Measurements from ENCODE around the gene SEC11A.
"Not testable (repeated sequence)": the region's sequence is repeated elsewhere in the genome, so short reads cannot be mapped to it uniquely, and the experiment has no call there.

SEC11A gene

GRCh38 chr15:84716036-84716732 is at the start of gene SEC11A:
TSS of gene SEC11A (minus strand) at chr15:84716139. CDS start at chr15:84716075, 64 bp downstream.
- DNase-seq, result peak; percentile 93

DNA sequence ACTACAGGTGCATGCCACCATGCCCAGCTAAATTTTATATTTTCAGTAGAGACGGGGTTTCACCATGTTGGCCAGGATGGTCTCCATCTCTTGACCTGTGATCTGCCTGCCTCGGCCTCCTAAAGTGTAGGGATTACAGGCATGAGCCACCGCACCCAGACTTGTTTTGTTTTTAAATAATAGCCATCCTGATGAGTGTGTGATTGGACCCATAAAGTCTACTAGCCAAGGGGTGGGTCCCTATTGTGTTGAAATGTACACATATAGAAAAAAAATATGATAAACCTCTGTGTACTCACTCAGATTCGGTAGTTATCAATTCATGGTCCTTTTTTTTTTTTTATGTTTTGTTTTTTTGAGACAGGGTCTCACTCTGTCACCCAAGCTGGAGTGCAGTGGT is 49.7 kb upstream of the SEC11A start:
- no peak for DNase-seq

- no peak for DNase-seq
Observed at GRCh38 chr15:84764989-84765388, 49.0 kb upstream of the SEC11A start.

- DNase-seq, result no peak
Observed at GRCh38 chr15:84764585-84764984, 48.6 kb upstream of the SEC11A start.

GRCh38 chr15:84762840-84763572 is 47.1 kb upstream of the SEC11A start:
- DNase-seq, result no peak

- DNase-seq, result no peak
Observed at GRCh38 chr15:84761607-84762131, 45.7 kb upstream of the SEC11A start.

- DNase-seq, result no peak
Observed at GRCh38 chr15:84760219-84760618, 44.3 kb upstream of the SEC11A start.

GRCh38 chr15:84759018-84759417 is 43.1 kb upstream of the SEC11A start:
- DNase-seq, result no peak

DNA sequence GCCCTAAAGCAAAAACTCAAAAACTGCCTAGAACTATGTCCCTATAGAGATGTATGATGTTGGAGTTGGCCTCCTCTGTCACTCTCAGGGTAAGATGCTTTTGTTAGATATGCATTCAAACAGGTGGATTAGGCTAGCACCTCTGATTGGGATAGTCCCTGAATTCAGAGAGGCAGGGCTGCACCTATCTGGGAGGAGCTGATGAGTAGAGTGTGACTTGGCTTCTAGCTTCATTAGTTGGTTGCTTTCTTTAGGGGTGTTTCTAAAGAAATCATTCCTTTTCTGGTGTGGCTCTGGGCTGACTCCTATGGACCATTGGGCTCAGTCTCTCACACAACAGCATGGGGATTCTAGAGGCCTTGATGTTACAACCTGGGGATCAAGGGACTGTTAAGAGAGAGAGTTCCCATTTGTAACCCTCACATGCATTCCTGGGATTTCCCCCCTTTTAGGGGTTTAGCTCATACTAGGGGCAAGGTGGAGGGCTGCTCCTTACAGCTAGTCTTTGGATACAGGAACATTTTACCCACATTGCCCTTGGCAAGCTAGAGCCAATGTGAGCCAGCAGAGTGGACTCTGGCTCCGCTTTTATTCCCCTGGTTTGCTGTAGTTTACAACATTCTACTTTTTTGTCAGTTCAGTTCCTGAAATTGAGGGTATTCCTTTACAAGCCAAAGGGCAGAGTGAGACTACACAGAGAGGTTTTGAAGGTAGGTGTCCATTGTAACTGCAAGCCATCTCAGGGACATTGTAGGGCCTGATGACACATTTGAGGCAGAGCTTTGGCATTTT is 40.0 kb upstream of the SEC11A start:
- no peak for DNase-seq

DNA sequence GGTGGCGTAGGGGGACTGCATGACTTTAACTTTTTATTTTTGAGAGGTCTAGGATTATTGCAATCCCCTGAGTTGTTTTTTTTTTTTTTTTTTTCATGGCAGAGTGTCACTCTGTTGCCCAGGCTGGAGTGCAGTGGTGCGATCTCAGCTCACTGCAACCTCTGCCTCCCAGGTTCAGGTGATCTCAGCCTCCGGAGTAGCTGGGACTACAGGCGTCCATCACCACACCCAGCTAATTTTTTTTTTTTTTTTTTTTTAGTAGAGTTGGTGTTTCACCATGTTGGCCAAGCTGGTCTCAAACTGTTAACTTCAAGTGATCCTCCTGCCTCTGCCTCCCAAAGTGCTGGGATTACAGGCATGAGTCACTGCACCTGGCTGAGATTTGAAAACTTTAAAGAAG is 39.0 kb upstream of the SEC11A start:
- not testable (repeated sequence) for DNase-seq

DNA sequence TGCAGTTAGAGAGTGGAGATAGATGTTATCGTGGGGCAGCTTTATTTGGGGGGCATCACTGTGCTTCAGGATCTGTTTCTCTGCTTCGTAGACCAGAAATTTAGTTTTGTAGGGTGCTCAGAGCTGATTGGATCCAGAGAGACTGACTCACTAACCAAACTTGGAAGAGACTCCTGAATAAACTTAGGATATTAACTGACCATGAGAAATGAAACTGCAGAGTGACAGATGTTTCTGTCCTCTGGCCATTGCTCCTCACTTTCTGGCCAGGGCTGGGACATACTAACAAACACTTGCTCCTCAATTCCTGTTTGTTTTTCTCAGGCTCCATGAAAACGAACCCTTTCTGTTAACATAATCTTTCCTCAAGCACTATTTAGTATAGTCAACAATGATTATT is 36.8 kb upstream of the SEC11A start:
- DNase-seq, result peak; percentile 13

DNA sequence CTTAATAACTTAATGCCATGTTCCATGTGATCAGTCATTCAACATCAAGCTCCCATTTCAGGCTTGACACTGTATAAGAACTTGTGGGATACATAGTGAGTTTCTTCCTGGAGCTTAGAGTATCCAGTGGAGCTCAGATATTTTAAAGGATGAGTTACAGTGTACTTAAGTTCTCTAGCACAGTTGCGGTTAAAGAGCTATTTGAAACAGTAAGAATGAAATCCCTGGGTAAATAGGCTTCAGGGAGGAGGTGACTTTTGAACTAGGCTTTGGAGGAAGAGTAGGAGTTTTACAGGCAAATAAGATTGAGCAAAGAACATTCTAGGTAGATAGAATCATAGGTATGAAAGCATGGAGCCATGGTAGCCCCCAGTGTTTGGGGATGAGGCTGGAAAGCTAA is 36.3 kb upstream of the SEC11A start:
- DNase-seq, result no peak

- DNase-seq, result not testable (repeated sequence)
Observed at GRCh38 chr15:84751721-84752120, 35.8 kb upstream of the SEC11A start.

DNA sequence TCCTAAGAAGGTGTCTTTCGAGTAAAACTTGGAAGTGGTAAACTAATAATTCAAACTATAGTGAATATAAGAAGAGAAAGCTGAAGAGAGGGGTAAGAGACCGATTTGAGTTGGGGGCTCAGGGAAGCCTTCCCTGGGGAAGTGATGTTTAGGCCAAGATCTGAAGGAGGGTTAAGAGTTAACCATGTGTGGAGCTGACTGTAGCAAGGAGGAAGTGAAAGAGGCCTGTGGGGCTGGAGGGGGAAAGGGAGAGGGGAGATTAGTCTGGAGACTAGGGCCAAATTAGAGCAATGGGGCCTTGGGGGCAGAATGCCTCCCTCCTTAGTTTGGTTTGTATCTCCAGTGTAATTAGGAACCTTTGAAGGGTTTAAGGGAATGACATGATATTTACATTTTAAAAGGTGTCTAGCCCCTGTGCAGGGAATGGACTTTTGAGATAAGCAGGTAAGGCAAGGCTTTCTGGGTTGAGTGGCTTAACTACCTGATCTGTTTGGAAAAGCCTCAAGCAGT is 34.7 kb upstream of the SEC11A start:
- no peak for DNase-seq

DNA sequence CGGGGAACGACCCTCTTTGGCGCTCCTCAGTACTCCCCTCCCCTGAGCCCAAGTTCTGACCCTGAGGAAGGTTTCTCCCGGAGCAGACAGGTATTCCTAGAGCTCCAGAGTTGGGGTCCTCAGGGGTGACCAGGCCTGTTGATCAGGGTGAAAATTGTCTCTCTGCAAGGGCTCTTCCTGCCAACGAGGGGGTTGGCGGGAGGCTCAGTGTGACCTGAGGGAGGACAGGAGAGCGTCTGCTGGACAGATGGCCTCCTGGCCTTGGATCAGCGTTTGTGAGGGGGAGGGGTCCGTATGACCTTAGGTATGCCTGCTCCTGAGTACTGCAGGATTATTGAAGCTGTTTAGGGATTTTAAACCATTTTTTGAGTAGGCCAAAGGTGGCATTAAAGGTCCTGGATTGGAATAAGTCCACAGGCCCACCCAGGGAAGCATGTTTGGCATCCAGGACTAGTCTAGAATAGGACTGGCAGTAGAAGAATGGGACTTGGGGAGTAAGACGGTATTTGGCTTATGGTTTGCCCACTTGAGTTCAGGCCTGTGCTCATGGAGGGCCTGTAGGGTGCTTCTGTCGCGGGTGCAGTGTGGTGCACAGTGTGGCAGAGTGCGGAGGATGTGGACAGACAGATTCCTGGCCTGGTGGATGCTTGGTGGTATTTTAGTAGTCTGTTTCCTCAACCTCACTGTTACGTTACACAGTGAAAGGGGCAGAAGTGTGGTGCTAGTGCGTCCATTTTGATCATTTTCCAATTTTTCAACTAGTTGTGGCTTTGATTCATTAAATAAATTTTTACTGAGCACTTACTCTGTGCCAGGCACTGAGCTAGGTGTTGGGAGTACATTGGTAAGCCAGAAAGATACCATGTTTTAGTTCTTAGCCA is 33.4 kb upstream of the SEC11A start:
- peak; percentile 14 for DNase-seq

DNA sequence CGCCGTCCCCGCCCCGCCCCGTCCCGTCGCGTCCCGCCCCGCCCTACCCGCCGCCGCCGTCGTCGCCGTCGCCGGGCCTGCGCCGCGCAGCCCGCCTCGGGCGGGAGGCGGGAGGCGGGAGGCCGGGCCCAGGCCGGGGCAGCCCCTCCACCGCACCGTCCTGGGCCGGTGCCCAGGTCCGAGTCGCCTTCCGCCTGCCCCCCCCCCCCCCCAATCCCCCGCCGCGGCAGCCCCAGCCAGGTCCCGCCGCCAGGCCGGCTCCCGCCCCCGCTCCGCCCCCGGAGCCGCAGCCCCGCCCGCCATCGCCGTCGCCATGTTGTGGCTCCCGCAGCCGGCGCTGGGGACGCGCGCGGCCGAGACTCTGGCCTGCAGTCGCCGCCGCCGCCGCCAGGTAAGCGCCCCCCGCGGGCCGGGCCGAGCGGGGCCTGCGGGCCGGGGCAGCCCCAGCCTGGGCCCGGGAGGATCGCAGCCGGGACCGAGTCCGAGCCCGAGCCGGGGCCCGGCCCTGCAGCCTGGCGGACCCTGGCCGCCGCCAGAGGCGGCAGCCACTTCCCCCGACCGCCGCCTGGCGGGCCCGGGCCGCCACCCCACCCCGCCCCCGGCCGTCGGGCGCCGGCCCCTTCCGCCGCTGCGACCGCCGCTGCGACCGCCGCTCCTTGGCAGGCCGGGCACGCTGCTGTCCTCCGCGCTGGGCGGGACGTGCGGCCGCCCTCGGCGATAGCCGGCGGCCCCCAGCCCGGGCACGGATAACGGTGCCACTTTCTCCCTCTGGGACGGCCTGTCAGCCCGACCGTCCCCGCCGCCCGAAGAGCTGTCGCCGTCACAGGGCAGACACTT is 32.6 kb upstream of the SEC11A start, which contains the start of gene ZNF592:
Gene ZNF592 (plus strand): TSS at position 319 of the 837 bp plus-strand sequence. CDS start 34,084 bp downstream, outside the sequence.
- peak; percentile 79 for DNase-seq

DNA sequence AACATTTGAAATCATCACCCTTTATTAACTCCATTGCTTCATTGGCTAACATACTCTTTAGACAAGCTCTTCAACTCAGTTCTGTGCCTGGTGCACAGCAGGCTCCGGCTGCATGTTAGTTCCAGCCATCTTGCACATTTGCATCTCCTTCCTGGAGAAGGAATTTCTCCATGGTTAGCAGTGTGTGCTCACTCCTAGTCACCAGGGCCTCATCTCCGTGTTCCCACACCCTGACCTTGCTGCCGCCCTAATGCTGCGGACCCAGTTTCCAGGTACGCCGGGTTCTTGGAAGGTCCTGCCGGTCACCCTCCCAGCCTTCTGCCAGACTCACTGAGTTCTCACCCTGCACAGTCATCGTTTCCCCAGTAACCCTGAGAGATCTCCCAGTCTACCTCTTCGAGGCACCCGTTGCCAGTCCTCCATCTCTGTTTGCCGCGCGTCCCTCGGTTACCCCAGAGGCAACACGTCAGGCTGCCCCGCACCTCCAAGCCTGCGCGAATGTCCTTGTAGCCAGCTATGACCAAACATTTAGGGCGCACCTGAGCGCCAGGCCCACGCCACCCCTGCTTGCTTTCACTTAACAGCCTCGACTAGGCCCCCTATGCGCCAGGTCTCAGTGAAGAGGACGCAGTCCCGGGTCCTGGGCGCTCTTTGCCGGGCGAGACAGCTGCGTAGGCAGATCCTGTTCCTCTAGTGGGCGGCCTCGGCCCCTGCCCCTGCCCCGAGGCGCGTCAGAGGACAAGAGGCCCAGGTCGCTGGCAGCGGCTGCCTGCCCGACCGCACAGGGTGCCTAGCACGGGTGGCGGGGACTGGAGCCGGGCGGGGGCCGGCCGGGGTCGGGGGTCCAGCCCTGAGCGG is 31.7 kb upstream of the SEC11A start:
- peak; percentile 71 for DNase-seq

DNA sequence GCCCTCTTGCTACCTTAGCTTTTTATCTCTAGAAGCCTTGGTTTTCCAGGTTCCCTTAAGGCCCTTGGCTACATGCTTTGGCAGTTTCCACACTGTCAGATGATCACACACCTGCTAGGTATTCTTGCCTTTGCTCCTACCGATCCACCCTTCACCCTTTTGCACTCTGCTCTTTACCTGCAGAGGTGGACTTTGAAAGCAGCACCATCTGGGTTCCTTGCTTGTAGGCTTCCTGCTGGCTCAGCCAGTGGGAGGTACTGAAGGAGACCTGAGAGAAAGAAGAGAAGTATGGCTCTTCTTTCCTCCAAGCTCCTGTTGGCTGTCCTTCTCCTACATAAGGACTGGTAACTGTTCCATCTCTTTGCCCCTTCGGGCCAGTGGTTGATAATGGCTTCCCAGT is 25.2 kb upstream of the SEC11A start:
- no peak for DNase-seq

- no peak for DNase-seq
Observed at GRCh38 chr15:84740691-84741090, 24.8 kb upstream of the SEC11A start.

DNA sequence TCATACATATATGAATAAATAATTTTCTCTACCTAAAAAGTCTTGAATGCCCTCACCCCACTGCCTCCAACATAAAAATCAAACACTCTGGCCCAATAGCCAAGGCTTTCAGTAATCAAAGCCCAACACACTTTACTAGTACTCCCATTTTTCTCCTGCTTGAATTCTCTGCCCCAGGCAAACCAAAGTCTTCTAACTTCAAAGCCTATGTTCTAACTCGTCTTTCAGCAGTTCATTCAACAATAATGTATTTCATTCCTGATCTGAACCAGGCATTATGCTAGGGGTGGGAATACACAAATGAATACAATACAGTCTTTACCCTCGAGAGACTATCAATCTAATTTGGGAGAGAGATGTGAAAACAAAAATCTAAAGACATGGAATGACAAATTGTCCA is 21.1 kb upstream of the SEC11A start:
- DNase-seq, result no peak
